HG03442 (cell line): Measurements from ENCODE around the gene TP63.

ENCODE experiments used
- ATAC-seq: cut with Tn5 transposase; IDR thresholded peaks from one replicate; pipeline ENCODE4 v1.9.1; 2021; ENCODE audit warnings: mild to moderate bottlenecking, moderate library complexity; ENCODE audit not compliant: unreplicated experiment

TP63 gene

GRCh38 chr3:189842681-189843602 lies 211.8 kb downstream of the TP63 start:
- no peak for ATAC-seq

- ATAC-seq = no peak
Measured at GRCh38 chr3:189845069-189845468, 213.9 kb downstream of the TP63 start.

GRCh38 chr3:189848395-189849040 lies 217.3 kb downstream of the TP63 start:
- ATAC-seq = no peak

- no peak for ATAC-seq
Measured at GRCh38 chr3:189849262-189849661, 218.1 kb downstream of the TP63 start.

GRCh38 chr3:189851682-189852081 lies 220.5 kb downstream of the TP63 start:
- no peak for ATAC-seq

GRCh38 chr3:189853906-189854305 lies 222.7 kb downstream of the TP63 start:
- ATAC-seq = no peak

GRCh38 chr3:189860296-189860695 lies 229.1 kb downstream of the TP63 start:
- ATAC-seq = no peak

- no peak for ATAC-seq
Measured at GRCh38 chr3:189862385-189862998, 231.3 kb downstream of the TP63 start.

GRCh38 chr3:189863031-189863430 lies 231.8 kb downstream of the TP63 start:
- no peak for ATAC-seq

GRCh38 chr3:189868061-189868460 lies 236.9 kb downstream of the TP63 start:
- no peak for ATAC-seq

GRCh38 chr3:189869165-189869564 lies 238.0 kb downstream of the TP63 start:
- no peak for ATAC-seq

GRCh38 chr3:189871418-189871817 lies 240.2 kb downstream of the TP63 start:
- no peak for ATAC-seq

- no peak for ATAC-seq
Measured at GRCh38 chr3:189883113-189883753, 252.0 kb downstream of the TP63 start.

- ATAC-seq = no peak
Measured at GRCh38 chr3:189890496-189890895, 259.3 kb downstream of the TP63 start.

GRCh38 chr3:189896533-189896932 lies 265.3 kb downstream of the TP63 start:
- no peak for ATAC-seq

GRCh38 chr3:189897406-189897805 lies 266.2 kb downstream of the TP63 start:
- no peak for ATAC-seq

- no peak for ATAC-seq
Measured at GRCh38 chr3:189898559-189899153, 267.5 kb downstream of the TP63 start.

- ATAC-seq = no peak
Measured at GRCh38 chr3:189899186-189899585, 268.0 kb downstream of the TP63 start.

GRCh38 chr3:189900578-189900977 lies 269.4 kb downstream of the TP63 start:
- ATAC-seq = no peak

GRCh38 chr3:189901481-189901880 lies 270.3 kb downstream of the TP63 start:
- ATAC-seq = no peak
